ENCODE measurements around the gene CLIP4.

CLIP4 gene

GRCh38 chr2:29097569-29097968 is 17.6 kb upstream of the CLIP4 start:
- no peaks in the 10 kb centered on the region for H3K27me3 ChIP-seq (ENCODE audit: insufficient read depth, poor library complexity, severe bottlenecking)
- no peak for DNase-seq (ENCODE audit: low spot score)
- H3K36me3 ChIP-seq (ENCODE audit: low read depth): no peaks in the 10 kb centered on the region
- ATAC-seq (ENCODE audit: low read depth): no peak
- no peaks in the 10 kb centered on the region for H3K4me1 ChIP-seq (ENCODE audit: insufficient read depth, poor library complexity, severe bottlenecking)
- H3K27ac ChIP-seq (ENCODE audit: poor library complexity, severe bottlenecking): no peak overlapping the region
- TF ChIP-seq, protein P1, sequence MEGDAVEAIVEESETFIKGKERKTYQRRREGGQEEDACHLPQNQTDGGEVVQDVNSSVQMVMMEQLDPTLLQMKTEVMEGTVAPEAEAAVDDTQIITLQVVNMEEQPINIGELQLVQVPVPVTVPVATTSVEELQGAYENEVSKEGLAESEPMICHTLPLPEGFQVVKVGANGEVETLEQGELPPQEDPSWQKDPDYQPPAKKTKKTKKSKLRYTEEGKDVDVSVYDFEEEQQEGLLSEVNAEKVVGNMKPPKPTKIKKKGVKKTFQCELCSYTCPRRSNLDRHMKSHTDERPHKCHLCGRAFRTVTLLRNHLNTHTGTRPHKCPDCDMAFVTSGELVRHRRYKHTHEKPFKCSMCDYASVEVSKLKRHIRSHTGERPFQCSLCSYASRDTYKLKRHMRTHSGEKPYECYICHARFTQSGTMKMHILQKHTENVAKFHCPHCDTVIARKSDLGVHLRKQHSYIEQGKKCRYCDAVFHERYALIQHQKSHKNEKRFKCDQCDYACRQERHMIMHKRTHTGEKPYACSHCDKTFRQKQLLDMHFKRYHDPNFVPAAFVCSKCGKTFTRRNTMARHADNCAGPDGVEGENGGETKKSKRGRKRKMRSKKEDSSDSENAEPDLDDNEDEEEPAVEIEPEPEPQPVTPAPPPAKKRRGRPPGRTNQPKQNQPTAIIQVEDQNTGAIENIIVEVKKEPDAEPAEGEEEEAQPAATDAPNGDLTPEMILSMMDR (IDR thresholded peaks at IDR 0.05; ENCODE audit: poor library complexity, severe bottlenecking): no peak
- no peaks in the 10 kb centered on the region for H3K9me3 ChIP-seq (ENCODE audit: severe bottlenecking)
- H3K4me3 ChIP-seq (ENCODE audit: severe bottlenecking): no peak overlapping the region

DNA sequence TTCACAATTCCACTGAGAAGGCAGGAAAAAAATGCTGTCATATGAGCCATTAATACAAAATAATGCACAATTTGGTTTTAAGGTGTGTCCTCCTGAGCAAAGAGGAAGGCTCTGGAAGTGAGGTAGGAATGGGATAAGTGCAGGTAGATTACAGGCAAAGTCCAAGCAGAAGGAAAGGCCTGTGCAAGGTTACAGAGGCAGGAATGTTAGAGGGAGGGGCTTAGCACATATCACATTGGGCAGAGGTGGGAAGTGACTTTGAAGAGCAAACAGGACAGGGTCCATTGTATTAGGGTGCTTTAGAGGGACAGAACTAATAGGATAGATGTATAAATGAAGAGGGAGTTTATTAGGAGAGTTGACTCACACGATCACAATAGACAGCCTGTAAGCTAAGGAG is 14.7 kb upstream of the CLIP4 start:
- H3K4me3 ChIP-seq (ENCODE audit: severe bottlenecking): no peak overlapping the region
- ATAC-seq (ENCODE audit: low read depth): no peak
- H3K27me3 ChIP-seq (ENCODE audit: insufficient read depth, poor library complexity, severe bottlenecking): no peaks in the 10 kb centered on the region
- H3K4me1 ChIP-seq (ENCODE audit: insufficient read depth, poor library complexity, severe bottlenecking): no peaks in the 10 kb centered on the region
- TF ChIP-seq, protein P1 (IDR thresholded peaks at IDR 0.05; ENCODE audit: poor library complexity, severe bottlenecking): no peak
- H3K9me3 ChIP-seq (ENCODE audit: severe bottlenecking): no peaks in the 10 kb centered on the region
- no peak overlapping the region for H3K27ac ChIP-seq (ENCODE audit: poor library complexity, severe bottlenecking)
- DNase-seq (ENCODE audit: low spot score): no peak
- no peaks in the 10 kb centered on the region for H3K36me3 ChIP-seq (ENCODE audit: low read depth)

DNA sequence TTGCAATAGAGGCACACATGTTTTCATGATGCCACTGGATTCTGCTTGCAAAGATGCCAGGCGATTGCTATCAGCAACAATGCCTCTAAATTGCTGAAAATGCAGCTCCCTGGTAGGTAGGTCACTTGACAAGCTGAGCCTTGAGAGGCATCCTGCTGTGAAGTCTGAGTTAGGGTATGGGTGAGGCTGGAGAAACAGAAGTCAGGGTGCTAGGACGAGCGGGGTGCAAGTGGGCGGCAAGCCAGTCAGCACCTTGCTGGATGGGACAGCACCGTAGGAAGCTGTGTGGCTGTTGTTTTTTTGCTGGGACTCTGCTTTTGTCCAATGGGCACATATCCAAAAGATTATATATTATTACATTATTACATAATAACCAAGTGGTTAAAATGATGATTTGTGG is 10.5 kb upstream of the CLIP4 start:
- no peak for ATAC-seq (ENCODE audit: low read depth)
- no peak for DNase-seq (ENCODE audit: low spot score)

DNA sequence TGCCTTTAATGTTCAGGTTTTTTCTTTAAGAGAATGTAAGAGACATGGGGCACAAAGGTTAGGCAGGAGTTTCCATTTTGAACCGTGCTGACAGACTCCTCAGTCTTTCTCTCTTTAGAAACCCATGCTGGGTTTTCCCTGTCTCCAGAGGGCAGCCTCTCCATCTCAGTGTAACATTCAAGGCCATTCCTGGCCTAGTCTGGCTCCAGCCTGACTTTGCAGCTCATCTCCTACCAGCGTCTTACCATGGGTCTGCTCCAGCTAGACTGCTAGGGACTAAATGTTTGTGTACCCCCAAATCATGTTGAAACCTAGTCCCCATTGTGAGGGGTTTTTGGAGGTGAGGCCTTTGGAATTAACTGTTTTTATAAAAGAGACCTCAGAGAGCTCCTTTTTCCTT is 9.8 kb upstream of the CLIP4 start:
- Histone ChIP-seq H3K27ac (ENCODE audit: poor library complexity, severe bottlenecking) (no peak overlapping the region), H3K27me3 (ENCODE audit: insufficient read depth, poor library complexity, severe bottlenecking) (no peaks in the 10 kb centered on the region), H3K4me1 (ENCODE audit: insufficient read depth, poor library complexity, severe bottlenecking) (peaks cover 23% of the 10 kb centered on the region), H3K4me3 (ENCODE audit: severe bottlenecking) (no peak overlapping the region), H3K9me3 (ENCODE audit: severe bottlenecking) (no peaks in the 10 kb centered on the region), H3K36me3 (ENCODE audit: low read depth) (no peaks in the 10 kb centered on the region)
- no peak for ATAC-seq (ENCODE audit: low read depth)
- DNase-seq (ENCODE audit: low spot score): no peak
- TF ChIP-seq, protein P1 (IDR thresholded peaks at IDR 0.05; ENCODE audit: poor library complexity, severe bottlenecking): peak; percentile 19

More for the DNA sequence above, 10.5 kb upstream of the CLIP4 start:
- Histone ChIP-seq H3K27me3 (ENCODE audit: insufficient read depth, poor library complexity, severe bottlenecking) (no peaks in the 10 kb centered on the region), H3K4me1 (ENCODE audit: insufficient read depth, poor library complexity, severe bottlenecking) (peaks cover 23% of the 10 kb centered on the region), H3K27ac (ENCODE audit: poor library complexity, severe bottlenecking) (no peak overlapping the region), H3K36me3 (ENCODE audit: low read depth) (no peaks in the 10 kb centered on the region), H3K4me3 (ENCODE audit: severe bottlenecking) (no peak overlapping the region), H3K9me3 (ENCODE audit: severe bottlenecking) (no peaks in the 10 kb centered on the region)
- TF ChIP-seq, protein P1 (IDR thresholded peaks at IDR 0.05; ENCODE audit: poor library complexity, severe bottlenecking): no peak

- ATAC-seq (ENCODE audit: low read depth) (no peak), DNase-seq (ENCODE audit: low spot score) (no peak)
- Histone ChIP-seq H3K36me3 (ENCODE audit: low read depth) (no peaks in the 10 kb centered on the region), H3K4me1 (ENCODE audit: insufficient read depth, poor library complexity, severe bottlenecking) (peaks cover 23% of the 10 kb centered on the region), H3K4me3 (ENCODE audit: severe bottlenecking) (no peak overlapping the region), H3K27me3 (ENCODE audit: insufficient read depth, poor library complexity, severe bottlenecking) (no peaks in the 10 kb centered on the region), H3K27ac (ENCODE audit: poor library complexity, severe bottlenecking) (no peak overlapping the region), H3K9me3 (ENCODE audit: severe bottlenecking) (no peaks in the 10 kb centered on the region)
- TF ChIP-seq, protein P1 (IDR thresholded peaks at IDR 0.05; ENCODE audit: poor library complexity, severe bottlenecking): no peak
These were observed 9.0 kb upstream of the CLIP4 start for GRCh38 chr2:29106256-29106655.
